ENCODE results near the gene SEPTIN11.

The SEPTIN11 gene

DNA sequence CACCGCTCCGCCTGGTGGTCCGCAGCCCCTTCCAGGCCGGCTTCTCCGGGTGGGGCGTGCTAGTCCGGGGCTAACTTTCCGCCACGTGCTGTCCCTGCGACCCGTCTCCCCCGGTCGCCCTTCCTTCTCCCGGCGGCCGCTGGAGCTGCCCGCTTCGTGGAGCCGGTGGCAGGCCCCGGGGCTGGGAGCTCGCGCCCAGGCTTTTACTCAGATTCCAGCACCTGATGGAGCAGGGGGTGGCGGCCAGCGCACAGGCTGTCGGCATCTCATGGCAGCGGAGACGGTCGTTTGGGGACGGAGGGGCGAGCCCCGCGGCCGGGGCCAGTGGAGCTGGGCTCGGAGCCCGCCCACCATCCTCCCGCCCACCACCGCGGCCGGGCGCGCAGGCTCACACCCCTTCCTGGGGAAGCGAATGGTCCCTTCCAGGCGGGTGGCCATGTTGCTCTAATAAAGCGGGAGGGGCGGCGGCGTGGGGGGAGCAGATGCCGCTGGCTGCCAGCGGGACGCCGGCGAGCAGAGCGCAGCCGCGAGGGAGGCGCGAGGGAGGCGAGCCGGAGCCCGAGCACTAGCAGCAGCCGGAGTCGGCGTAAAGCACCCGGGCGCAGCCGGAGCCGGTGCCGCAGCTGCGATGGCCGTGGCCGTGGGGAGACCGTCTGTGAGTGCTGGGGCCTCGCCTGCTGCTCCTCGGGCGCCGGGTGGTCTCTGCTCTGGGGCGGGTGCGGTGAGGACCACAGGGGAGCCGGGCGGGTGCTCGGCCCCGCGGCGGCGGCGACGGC is at the start of gene SEPTIN11:
Gene SEPTIN11 (plus strand): TSS at position 477 of the 776 bp plus-strand sequence. CDS start 152 bp downstream, at position 629.
- DNase-seq (ENCODE audit: low spot score) = peak; percentile 96

DNA sequence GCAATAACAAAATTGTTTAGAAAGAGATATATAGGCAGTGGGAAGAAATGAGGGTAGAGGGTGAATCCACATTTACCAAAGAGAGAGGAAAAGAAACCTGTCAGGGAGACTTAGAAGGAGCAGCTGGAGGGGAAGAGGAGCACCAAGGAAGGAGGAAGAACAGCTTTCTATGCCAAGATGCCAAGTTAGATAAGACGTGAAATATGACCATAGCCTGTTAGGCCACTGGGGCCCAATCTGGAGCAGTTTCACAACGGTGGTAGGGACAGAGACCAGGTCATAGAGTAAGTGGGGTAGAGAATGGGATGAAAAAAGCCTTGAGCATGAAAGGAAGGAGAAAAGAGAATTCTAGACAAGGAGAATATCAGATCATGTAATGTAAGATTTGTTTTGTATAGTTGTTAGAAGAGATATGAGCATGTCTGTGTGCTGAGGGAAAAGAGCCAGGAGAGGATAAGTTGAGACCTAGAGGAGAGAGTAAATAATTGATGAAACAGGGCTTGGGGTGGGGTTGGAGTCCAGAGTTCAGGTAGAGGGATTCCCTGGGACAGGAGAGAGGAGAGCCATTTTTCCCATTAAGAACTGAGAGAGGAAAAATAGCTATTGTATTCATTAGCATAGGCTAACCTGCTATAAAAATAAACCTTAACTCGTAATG is 47.2 kb upstream of the SEPTIN11 start:
- no peak for DNase-seq (ENCODE audit: low spot score)

- no peak for DNase-seq (ENCODE audit: low spot score)
Observed at GRCh38 chr4:76904646-76905190, 44.8 kb upstream of the SEPTIN11 start.

DNA sequence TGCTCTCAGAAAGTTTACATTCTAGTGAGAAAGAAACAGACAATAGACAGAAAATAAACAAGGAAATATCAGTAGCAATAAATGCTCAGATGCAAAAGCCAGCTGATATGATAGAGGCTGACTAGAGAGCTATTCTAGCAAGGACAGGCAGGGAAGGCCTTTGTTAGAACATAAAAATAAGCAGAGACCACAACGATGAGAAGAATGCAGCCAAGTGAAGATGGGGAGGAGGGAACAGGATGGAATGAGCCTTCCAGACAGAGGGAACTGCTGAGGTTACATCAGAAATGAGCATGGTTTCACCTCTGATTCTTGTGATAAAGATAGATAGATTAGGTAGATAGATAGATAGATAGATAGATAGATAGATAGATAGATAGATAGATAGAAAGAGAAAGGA is 44.0 kb upstream of the SEPTIN11 start:
- peak; percentile 86 for DNase-seq (ENCODE audit: low spot score)

DNA sequence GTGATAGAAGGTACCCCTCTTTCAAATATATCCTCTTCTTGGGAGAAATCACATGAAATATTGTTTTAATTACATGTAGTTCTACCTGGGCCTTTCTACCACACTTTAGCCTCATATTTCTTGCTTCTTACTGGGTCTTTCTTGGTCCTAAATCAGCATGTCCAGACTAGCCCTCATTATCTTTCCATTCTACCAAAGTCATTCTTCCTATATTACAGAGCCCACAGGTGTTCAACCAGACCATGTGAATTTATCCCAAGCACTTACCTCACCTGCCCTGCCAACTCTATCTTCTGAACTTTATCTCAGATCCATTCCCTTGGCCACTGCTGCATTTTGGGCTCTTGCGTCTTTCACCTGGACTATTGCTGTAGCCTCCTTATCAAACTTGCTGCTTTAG is 39.8 kb upstream of the SEPTIN11 start:
- DNase-seq (ENCODE audit: low spot score) = no peak

GRCh38 chr4:76920715-76921114 is 28.8 kb upstream of the SEPTIN11 start:
- no peak for DNase-seq (ENCODE audit: low spot score)

DNA sequence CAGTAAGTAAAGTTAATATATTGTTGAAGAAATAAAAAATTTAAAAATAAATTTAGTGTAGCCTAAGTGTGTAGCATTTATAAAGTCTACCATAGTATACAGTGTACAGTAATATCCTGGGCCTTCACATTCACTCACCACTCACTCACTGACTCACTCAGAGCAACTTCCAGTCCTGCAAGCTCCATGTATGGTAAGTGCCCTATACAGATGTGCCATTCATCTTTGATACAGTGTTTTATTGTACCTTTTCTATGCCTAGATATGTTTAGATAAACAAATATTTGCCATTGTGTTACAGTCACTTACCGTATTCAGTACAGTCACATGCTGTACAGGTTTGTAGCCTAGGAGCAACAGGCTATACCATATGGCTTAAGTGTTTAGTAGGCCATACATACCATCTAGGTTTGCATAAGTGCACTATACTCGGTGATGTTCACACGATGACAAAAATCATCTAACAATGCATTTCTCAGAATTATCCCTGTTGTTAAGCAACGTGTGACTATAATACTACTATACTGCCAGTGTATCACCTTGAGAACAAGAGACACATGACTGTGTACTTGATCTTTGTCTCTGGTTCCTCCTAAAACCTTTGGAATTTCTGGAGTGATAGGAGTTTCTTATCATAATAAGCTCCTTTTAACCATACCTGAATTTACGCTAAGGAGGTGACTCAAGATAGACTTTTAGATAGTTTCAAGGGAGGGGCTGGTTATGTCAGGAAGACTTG is 25.8 kb upstream of the SEPTIN11 start:
- DNase-seq (ENCODE audit: low spot score) = no peak

- DNase-seq (ENCODE audit: low spot score) = no peak
Observed at GRCh38 chr4:76926841-76927240, 22.7 kb upstream of the SEPTIN11 start.

DNA sequence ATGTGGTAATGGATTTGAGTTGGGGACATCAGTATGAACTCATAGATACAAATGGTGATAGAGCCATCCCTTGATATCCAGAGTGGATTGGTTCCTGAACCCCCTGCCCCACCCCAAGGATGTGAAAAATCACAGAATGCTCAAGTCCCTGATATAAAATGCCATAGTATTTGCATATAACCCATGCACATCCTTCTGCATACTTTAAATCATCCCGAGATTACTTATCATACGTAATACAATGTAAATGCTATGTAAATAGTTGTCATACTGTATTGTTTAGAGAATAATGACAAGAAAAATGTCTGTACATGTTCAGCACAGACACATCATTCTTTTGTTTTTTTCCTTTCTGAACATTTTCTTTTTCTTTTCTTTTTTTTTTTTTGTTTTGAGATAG is 18.9 kb upstream of the SEPTIN11 start:
- DNase-seq (ENCODE audit: low spot score) = no peak

DNA sequence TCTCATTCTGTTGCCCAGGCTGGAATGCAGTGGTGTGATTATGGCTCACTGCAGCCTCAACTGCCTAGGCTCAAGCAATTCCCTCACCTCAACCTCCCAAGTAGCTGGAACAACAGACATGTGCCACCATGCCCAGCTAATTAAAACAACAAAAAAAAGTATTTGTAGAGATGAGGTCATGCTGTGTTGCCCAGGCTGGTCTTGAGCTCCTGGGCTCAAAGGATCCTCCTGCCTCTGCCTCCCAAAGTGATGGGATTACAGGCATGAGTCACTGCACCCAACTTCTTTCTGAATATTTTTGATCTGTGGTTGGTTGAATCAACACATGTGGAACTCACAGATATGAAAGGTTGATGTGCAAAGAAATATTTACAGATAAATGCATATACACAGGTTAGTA is 18.5 kb upstream of the SEPTIN11 start:
- no peak for DNase-seq (ENCODE audit: low spot score)

DNA sequence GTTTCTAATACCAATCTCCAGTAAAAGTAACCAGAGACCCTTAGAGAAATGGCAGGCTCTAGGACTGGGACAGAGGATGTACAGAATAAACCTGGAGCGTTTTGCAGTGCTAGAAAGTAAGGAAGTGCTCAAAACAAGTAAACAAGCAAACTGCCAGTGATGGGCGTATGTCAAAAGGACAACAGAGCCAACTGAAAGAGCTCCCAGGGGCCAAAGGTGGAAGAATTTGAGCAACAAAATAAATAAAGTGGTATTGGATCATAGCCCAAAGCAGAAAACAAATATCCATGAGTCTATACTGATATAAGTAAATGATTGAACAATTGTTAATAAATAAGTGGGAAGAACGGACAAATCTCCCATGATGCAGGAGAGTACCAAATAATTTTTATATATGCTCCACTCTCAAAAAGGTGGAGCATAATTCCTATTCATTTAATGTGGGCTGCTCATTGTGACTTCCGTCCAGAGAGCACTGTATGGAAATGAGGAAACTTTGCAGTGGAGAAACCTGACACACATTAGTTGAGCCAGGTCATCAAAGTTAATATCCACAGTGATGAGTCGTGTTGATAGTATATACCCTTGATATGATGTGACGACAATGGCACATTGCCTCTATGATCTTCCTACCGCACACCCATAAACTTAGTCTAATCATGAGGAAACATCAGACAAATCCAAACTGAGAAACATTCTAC is 17.8 kb upstream of the SEPTIN11 start:
- no peak for DNase-seq (ENCODE audit: low spot score)

- no peak for DNase-seq (ENCODE audit: low spot score)
Observed at GRCh38 chr4:76939184-76939583, 10.4 kb upstream of the SEPTIN11 start.

- peak; percentile 68 for DNase-seq (ENCODE audit: low spot score)
Observed at GRCh38 chr4:76943129-76943620, 6.4 kb upstream of the SEPTIN11 start.

DNA sequence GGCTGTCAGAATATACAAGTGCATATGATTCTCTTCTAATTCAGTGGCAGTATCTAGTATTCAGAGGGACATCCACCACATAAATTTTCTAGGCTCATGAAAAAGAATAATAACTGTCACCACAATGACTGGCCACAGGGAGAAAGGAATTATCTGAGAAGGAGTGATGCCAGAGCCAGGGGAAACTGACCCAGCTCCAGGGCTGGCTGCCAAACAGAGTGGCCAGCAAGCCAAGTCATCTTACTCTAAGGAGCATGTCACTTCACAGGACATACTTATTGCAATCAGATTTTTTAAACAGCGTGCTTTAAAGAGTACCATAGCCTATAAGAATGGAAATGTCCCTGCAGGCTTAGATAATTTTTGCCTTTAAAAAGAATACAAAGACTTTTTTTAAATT is 5.8 kb upstream of the SEPTIN11 start:
- DNase-seq (ENCODE audit: low spot score) = peak; percentile 14

GRCh38 chr4:76947369-76947768 is 2.2 kb upstream of the SEPTIN11 start:
- peak; percentile 35 for DNase-seq (ENCODE audit: low spot score)

DNA sequence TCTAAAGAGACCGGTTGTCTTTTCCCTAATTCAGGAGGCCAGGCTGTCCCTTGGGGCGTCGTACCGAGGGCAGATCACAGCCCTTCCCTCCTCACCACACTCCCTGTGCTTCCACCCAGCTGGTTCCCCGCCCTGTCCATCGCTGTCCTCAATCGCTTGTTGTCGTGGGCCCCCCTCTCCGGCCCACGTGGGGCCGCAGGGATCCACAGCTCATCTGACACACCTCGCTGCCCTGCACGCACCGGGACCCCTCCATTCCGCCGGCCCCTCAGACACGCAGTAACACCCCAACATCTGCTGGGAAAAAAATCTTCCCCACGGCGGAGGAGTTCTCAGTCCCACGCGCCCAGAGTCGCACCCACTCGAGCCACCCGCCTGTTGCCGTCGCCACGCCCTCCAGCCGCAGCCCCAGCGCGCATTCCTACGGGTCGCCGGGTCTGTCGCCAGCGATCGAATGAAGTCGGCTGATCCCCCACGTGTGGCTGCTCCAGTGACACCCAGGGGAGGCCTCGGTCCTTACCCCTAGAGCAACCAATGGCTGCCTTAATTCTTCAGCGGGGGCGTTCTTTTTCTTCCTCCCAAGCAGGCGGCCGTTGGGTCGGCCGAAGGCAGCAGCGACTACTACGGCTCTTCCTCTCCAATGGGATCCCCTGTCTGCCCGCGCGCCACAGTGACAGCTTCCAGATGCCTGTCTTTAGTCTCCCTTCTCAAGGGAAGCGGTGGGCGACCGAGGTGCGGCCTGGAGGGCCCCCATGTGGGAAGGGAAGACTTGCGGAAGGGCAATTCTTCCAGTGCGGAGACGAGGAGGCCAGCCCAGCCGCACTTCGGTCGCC is 893 bp upstream of the SEPTIN11 start:
- peak; percentile 88 for DNase-seq (ENCODE audit: low spot score)

DNA sequence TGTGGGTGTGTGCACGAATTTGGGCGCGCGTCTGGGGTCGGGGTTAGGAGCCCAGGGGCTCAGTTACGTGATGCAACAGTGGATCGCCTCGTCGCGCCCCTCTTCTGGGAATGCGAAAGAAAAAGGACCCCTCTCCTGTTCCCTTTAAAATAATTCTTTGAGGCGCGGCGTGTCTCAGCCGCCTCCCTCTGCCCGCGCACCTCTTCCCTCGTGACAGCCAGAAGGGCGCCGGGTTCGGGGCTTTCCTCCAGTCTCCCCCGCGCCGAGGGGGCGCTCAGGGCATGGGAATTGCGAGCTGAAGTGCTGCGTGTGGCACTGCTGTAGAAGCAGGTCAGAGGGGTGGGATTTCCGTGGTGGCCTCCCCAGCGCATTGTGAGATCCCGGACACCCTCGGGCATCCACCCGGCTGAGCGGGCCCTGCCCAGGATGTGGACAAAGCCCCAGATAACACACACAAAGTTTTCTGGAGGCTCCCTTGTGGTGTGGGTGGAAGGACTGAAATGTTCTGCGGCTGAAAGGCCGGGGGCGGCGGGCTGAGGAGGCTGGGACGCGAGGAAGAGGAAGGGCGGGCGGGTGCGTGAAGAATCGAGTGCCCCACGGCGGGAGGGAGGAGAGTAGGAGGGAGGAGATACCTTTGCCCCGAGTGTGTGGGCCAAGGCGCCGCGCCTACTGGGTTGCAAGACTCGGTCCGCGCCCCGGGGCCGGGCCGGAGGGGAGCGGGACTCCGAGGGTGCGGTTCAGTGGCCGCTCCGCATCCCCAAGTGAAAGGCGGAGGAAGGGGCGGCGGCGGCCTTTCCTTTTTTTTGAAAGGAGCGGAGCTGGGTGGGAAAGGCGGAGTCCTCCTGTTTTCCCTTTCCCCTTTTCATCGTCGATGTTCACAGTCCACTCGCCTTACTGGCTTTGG is 752 bp downstream of the SEPTIN11 start:
- DNase-seq (ENCODE audit: low spot score) = peak; percentile 68

DNA sequence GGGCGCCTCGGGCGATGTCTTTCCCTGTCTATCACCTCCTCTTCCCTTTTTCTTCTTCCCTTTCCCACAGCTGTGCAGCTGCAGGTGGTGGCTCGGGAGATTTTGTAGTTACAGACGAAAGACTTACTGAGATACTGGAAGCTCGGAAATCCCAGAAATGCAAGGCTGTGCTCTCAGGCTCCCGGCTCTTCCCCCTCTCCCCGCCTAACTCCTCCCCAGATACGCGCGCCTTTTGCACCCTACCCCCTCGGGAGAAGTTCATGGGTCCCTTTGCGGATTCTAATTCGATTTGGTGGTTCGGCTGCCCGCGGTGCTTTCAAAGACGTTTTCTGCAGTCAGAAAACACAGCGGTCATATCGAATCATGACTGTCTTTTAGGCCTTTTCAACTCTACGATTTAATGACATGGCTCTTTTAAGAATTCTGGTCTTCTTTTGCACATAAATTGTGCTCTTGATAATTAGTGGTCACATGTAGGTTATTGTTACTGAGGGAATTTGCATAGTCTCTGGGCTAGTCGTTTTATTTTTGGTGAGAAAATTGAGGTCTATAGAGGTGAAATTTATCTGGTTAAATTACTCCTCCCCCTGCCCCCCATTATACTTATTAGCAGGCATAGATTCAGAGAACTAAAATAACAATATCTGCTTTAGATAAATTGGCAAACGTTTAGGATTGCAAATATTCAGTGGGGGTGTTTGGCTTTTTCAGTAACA is 1.6 kb downstream of the SEPTIN11 start:
- peak; percentile 56 for DNase-seq (ENCODE audit: low spot score)

GRCh38 chr4:76951672-76952010 is 2.1 kb downstream of the SEPTIN11 start:
- no peak for DNase-seq (ENCODE audit: low spot score)

Measured in GM03348 (cell line).